Nucleus accumbens (tissue), 56 donors: Measurements from ENCODE around the gene RNF214.
"Not testable (repeated sequence)": the region's sequence is repeated elsewhere in the genome, so short reads cannot be mapped to it uniquely, and the experiment has no call there.

ENCODE experiments used
- DNase-seq, 56 donors: peaks; one replicate each; lab custom pipeline; 2025; lab: John Stamatoyannopoulos, UW

RNF214 gene

DNA sequence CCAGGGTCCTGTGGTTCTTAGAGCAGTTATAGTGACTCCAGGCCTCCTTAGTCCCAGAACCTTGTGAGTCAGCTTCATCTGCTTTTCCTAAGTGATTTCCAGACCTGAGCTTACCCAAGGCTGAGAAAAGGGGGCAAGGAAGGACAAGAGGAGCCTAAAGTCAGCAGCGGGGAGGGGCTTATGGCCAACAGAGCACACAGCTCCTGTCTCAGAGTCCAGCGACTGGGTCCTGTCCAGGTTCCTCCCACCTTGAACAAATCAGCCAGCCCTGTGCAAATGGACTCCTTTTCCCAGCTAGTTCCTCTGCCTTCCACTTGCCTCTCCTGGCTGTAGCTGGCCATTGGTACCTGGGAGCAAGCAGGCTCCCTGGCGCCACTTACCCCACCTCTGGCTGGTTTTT, 72.7 kb downstream of the RNF214 start:
- no peak for DNase-seq

DNA sequence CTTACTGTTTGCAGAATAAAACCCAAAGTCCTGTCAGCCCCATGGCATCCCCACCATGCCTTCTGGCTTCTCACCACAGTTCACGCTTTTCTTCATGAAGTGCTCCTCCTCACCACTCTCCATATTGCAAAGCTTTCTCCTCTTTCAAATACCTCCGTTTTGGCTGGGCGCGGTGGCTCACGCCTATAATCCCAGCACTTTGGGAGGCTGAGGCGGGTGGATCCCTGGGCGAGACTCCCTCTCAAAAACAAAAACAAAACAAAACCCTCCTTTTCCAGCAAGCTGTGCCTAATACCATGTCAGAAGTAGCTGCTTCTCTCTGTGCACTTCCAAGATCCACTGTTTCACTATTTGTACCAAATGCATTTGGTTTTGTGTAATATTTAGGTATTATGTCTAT, 76.8 kb downstream of the RNF214 start:
- DNase-seq = no peak

DNA sequence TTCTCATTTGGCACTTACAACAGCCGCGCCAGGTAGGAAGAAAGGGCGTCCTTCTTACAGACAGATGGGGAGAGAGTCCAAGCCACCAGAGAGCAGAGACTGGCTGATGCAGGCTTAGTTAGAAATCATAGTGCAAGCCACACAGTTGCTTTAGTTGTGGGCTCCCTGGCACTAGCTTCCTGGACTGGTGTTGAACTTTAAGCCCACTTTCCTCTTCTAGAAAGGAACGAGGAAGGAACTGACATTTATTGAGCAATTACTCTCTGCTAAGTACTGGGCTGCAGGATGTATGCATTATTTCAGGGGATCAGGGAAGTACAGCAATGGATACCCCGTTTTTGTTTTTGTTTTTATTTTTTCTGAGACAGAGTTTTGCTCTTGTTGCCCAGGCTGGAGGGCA, 80.6 kb downstream of the RNF214 start:
- DNase-seq = no peak

DNA sequence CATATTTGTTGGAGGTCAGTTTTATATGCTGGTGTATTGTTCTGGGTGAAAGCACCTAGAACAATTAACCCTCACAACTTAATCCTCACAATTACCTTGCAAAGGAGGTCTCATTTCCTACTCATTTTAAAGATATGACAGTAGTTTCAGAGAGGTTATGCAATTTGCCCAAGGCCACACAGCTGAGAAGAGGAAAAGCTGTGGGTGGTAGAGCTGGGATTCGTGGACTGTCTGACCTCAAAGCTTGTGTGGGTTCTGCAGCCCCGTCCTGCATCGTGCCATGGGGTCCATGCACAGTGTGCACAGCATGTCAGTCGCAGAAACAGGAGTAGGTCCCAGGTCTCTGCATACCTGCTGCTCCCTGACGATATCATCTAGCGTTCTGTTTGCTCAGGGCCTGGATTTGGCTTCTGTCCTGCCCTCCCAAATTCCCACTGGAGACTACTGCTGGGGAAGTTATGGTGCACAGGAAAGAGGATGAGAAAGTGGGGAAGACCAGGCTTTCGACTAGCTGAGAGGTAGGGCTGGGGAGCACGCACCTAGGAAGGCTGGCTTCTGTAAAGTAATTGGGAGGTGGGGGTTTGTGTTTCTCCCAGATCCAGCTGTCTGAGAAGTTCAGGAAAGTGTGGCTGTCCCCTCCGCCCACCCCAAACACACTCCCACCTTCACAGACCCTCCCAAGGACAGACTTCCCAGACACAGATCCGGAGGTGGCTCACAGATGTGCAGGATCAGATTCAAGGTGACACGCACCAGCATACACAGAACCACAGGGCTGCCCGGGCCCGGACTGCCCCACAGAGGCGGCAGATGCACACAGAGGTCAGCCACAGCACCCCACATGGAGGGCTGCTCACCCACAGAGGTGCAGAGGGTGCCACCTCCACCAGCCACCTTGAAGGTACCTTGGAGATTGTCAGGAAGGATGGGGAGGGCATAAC, 81.6 kb downstream of the RNF214 start:
- no peak for DNase-seq

DNA sequence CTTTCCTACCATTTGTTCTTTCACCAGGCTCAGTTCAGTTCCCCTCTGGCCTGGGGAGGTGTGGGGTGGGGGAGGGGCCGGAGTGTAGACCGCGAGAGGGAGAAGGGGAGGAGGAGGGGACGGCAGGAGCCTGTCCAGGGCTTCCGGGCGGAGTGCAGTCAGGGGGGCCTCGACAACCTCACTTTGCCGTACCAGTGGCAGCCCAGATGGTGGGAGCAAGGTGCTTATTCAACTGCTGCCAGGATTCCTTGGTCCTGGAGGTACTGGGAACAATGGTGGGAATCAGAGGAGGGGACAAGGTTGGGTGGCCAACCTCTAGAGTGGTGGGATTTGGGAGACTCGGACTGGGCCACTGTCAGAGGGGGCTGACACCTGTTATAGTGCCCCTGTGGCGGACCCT, 82.4 kb downstream of the RNF214 start:
- peak in 1 of 56 donors; percentile 5 for DNase-seq

DNA sequence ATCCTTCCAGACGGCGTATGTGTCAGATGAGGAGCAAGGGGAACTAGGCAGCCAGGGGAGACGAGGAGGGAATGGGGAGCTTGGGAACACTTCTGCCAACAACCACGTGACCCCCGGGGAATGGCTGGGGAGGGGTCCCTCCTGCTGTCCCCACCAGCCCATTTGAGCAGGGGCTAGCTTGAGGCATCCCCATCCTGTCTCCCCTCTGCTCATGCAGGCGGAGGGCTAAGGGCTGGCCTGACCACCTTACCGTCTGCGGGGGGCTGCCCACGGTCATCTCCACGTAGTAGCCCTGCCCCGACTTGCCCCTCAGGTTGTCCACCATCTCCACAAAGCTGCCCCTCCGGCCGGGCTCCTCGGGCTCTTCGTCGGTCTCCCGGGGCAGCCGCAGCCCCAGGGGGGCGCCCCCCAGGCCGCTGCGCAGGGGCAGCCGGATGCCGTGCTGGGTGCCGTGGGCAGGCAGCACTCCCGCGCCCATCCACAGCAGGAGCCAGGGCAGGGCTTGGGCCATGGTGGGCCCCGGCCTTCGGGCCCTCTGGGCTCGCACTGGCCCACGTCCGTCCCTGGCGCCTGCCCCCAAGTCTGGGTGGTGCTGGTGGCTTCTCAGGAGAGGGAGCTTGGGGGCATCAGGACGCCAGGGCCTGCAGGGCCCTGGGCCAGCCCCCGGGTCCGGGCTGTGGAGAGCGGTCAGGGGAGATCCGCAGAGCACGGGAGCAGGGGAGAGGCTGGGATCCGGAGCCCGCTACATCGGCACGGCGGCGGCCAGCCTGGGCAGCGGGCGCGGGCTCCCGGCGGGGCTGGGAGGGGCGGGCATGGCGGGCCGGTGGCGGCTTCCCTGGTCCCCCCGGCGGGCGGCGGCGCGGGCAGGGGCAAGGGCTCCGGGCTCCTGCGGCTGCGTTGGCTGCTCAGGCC, 83.1 kb downstream of the RNF214 start:
- peak in 2 of 56 donors; percentile 11 to 45 for DNase-seq

DNA sequence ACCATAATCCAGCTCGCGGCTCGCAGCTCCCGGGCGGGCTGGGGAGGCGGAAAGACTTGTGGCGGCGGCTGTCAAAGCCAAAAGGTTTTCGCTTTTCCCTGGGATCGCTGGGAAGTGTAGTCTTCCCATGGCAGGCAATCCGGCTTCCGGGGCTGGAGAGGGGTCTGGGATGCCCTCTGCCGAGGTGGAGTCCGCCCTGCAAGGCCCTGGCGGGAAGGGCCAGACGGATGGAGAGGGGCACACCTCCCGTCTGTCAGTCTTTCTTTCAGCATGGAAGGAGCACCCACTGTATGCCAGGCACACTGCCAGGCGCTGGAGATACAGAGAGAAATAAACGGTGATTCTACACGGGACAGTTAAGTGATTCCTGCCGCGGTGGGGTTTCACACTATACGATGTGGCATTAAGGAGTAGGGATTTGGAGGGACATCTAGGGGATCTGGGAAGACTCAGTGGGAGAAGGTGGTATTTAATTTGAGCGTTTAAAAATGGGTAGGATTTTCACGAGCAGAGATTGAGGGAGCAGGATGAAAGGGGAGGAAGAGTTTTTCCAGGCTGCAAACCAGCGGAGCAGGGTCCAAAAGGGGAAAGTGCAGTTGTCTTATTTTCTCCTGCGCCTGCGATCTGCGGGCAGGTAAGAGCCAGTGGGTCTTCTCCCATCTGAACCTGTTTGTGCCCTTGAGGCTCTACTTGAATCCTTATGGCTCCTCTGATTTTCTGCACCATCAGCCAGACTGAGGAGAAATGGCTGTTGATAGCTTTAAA, 83.9 kb downstream of the RNF214 start, which contains the start of gene BACE1:
TSS of gene BACE1 (minus strand) at position 60 of the 765 bp plus-strand sequence. CDS start 461 bp downstream, outside the sequence.
- DNase-seq = peak in 55 of 56 donors; percentile 46 to 94 (median 83)

DNA sequence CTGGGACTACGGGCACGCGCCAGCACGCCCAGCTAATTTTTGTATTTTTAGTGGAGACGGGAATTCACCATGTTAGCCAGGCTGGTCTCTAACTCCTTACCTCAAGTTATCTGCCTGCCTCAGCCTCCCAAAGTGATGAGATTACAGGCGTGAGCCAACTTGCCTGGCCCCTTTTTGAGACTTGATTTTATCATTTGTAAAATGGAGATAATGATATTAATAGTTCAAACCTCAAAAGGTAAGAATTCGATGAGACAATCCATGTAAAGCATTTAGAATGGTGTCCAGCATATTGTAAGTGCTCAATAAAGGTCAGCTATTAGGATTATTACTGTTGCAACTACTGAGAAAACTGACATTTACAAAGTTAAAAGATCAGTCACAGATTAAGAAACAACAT, 86.3 kb downstream of the RNF214 start:
- no peak for DNase-seq

DNA sequence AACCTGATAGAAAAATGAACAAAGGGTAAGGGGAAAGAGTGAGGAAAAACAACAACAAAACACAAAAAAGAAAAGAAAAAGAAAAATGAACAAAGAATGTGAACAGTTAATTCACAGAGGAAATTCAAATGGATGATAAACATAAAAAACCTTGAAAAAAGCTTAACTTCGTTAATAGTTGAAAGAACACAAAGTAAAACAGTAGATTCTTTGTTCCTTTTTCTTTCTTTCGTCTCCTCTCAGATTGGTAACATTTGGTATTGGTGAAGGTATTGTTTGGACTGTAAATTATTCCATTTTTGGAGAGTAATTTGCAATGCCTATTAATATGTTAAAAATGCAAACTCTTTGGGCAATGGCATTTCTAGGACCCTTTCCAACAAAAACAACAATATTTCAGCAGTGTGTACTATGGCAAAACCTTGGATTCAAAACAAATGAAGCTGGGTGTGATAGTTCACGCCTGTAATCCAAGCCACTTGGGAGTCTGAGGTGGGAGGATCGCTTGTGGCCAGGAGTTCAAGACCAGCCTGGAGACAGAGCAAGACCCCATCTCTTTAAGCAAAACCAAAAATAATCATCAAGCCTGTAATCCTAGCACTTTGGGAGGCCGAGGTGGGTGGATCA, 86.9 kb downstream of the RNF214 start:
- DNase-seq = no peak

DNA sequence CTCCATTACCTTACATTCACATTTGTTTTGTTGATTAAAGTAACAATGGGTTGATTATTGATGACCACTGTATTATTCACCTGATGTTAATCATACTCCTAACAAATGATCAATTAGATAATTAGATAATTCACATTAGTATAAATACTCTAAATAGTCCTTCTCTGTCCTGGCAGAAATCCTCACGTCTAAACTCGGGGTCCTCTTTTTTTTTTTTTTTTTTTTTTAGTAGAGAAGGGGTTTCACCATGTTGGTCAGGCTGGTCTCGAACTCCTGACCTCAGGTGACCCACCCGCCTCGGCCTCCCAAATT, 94.7 kb downstream of the RNF214 start:
- not testable (repeated sequence) for DNase-seq

DNA sequence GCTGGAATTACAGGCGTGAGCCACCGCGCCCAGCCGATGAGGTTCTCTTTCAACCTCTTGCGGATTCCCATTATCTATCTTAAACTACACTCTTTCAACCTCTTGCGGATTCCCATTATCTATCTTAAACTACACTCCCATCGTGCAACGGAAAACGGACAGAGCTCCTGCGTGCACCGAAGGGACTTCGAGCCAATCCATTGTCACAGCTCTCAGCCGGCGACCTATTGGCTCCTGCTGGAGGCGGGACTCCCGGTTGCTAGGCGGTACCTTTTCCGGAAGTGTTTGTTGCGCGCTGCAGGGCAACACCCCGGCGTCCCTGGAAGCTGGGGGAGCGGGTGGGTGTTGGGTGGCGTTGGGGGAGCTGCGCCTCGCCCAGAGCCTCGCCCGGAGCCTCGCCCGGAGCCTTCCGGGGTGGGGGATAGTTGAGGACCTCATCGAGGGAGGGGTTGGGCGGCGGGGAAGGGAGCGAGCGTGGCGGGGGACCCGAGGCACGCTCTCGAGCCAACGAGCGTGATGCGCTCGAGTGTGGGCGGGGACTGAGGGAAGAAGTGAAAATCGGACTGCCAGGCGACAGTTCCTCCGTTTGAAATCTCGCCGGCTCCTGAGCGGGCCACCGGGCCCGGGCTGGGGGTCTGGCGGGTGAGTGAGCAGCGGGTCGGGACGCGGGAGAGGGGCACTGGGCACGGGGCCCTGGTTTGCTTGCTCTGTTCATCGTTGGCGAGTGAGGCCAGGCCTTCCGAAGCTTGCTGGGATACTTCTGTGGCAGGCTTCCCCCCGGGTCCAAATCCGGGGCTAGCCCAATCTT, 95.3 kb downstream of the RNF214 start, which contains the start of gene CEP164:
TSS of gene CEP164 (plus strand) at position 288 of the 808 bp plus-strand sequence. CDS start 10,733 bp downstream, outside the sequence.
- peak; percentile 75 to 98 (median 93) for DNase-seq

DNA sequence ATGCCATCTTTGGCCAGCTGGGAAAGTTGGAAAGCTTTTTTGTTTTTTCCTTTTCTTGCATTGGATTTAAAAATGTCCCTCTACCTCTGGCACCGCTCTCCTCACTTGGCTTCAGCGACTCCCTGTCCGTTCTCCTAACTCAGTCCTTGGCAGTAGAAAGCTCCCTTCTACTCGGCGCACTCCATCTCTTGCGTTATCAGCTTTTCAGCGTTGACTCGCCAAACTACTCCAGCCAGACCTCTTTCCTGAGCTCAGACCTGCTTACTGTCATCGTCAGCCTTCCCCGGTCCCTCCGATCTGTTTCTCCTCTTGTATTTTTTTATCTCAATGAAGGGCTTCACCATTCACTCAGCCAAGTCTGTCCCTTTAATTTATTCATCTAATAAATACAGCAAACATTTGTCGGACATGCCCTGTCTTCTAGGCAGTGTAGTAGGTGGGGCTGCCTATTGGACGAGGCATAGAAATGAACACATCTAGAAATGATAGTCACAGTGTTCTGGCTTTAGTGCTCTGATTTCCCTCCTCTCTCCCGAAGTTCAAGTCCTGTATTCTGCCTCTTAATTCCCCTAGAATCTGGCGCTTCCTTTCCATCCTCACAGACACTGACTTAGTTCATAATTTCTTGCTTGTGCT, 96.0 kb downstream of the RNF214 start:
- peak in 9 of 56 donors; percentile 26 to 65 (median 44) for DNase-seq

DNA sequence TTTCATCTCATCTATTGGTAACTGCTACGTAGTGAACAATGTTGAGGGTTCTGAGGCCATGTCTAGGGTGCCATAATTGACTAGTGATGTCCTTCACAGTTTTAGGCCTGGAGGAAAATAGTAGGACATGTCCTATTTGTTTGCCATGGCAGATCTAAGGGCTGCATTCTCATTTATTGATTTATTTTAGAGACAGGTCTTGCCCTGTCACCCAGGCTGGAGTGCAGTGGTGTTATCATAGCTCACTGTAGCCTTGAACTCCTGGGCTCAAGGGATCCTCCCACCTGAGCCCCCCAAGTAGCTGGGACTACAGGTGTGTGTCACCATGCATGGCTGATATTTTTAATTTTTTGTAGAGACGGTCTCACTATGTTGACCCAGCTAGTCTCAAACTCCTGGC, 100.4 kb downstream of the RNF214 start:
- no peak for DNase-seq

DNA sequence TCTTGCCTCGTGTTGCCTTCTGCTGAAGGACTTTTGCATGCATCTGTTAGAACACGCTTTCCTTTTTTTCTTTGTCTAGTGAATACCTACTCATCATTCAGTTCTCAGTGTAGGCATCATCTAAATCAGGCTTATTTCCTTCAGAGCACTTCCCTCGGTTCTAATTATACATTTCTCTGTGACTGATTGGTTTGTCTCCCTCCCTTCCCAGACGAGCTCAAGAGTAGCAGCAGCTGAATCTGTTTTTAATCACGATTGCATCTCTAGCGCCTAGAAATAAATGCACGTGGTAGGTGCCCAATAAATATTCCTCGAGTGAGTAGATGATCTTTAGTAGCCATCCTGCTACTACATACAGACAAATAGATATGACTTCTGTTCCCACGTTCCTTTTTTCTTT, 101.4 kb downstream of the RNF214 start:
- peak in 4 of 56 donors; percentile 4 to 49 (median 10) for DNase-seq

DNA sequence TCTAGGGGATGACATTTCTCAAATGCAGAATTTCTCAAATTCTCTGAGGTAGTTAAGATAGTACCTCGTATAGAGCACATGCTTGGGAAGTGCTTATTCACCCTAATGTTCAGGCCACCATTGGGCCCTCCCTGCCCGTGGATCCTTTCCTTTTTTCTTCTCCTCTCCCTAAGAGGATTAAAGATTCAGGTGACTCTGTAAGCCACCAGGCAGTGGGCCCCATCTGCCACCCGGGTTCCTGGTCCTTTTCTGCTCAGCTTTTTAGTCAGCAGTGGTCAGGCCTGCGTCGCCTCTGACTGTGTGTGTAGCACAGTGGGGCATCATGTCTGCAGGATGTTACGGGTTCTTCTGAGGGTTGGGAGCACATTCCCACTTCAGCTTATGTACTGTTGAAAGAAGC, 102.4 kb downstream of the RNF214 start:
- no peak for DNase-seq

DNA sequence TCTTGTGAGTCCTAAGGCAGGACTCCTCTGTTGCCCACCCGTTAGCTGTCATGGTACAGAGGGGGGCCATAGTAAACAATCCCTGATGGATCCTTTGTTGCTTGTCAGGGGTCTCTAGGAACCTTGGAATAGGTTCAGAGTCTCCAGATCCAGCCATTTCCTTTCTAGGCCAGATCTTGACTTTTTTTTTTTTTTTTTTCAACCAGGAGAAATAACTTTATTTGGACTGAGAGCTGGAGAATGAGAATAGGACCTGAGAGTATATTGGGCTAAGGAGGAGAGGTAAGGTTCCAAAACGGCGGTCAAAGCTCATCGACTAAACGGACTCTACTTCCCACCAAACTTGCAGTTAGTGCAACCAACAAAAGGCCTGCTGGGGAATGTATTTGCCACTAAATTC, 102.9 kb downstream of the RNF214 start:
- DNase-seq = no peak
